Spinal cord (tissue), 10 donors: ENCODE results near the gene KHDC3L. TPM values are rescaled to one million over a fixed set of nuclear protein-coding genes. Genes with fewer than 3 reads are reported as not detected.

Experiments
- DNase-seq, 6 donors: peaks; one replicate each; pipeline versions ENCODE4 v3.0.0 to v3.0.0-alpha.2; 2013 to 2015; ENCODE audit warnings: low spot score in 6 of 6, low read depth in 4 of 6
- H3K27ac ChIP-seq: one replicate; pipeline ENCODE4 v1.5.1; 2013; ENCODE audit warnings: low read depth, low read length, control low read depth
- H3K27me3 ChIP-seq: one replicate; pipeline ENCODE4 v1.6.1; 2013; ENCODE audit warnings: low read length; ENCODE audit not compliant: control insufficient read depth, insufficient read depth
- H3K36me3 ChIP-seq: one replicate; pipeline ENCODE4 v1.6.1; 2013; ENCODE audit warnings: low read length; ENCODE audit not compliant: control insufficient read depth, insufficient read depth
- H3K4me1 ChIP-seq: one replicate; pipeline ENCODE4 v1.6.1; 2013; ENCODE audit warnings: low read length; ENCODE audit not compliant: control insufficient read depth, insufficient read depth
- H3K4me3 ChIP-seq: one replicate; pipeline ENCODE4 v1.5.1; 2013; ENCODE audit warnings: low read depth, low read length, control low read depth
- H3K9me3 ChIP-seq: one replicate; pipeline ENCODE4 v1.6.1; 2013; ENCODE audit warnings: low read length; ENCODE audit not compliant: control insufficient read depth, insufficient read depth
- WGBS: methylation state at CpG from one replicate; pipeline ENCODE4 v1.1.5; 2013; ENCODE audit warnings: missing lambda C conversion rate; ENCODE audit not compliant: insufficient coverage; 5-methylcytosine and 5-hydroxymethylcytosine counted together
- long read RNA-seq, 4 donors: transcript quantifications; one replicate each; lab custom pipeline, GENCODE V29; 2026
- polyA plus RNA-seq, 2 donors: library from polyadenylated mRNA; unstranded; fragments of 120-200 nt; gene quantifications; one replicate each; pipeline ENCODE4 v1.2.1, GENCODE V29; 2013; ENCODE audit not compliant: insufficient read length in 2 of 2
- total RNA-seq, 2 donors: library from RNA; depleted of rRNA in 1 of 2; stranded (reverse); fragments of 120-200 nt in 1 of 2; fragments of >200 nt in 1 of 2; gene quantifications; one replicate each; pipeline versions ENCODE4 v1.2.3 to v1.2.4, GENCODE V29; 2013 to 2014
- donor health status: healthy.

KHDC3L gene
- under 1 TPM in 1 of 2 donors, not detected in 1; 0.17 TPM for total RNA-seq
- under 1 TPM; 0.53 to 0.59 TPM for polyA plus RNA-seq
- long read RNA-seq, donor 1 = 0 reads
- long read RNA-seq, donor 2 = 0 reads
- long read RNA-seq, donor 3 = 0 reads
- long read RNA-seq, donor 4, partial matches to known transcripts = 0 of 1 reads
- long read RNA-seq, donor 4, other reads (novel, unspliced or antisense) = 0 of 1 reads

GRCh38 chr6:73362358-73362757 is at the start of gene KHDC3L:
TSS of gene KHDC3L (plus strand) at chr6:73362658. CDS start at chr6:73362730, 72 bp downstream.
- H3K4me3 ChIP-seq = no peak within 1 kb of the TSS
- DNase-seq = no peak
- no peak within 1 kb of the TSS for H3K27ac ChIP-seq
- WGBS = 88% methylated on average over 23 of the region's 23 CpGs
- H3K4me1 ChIP-seq = no peaks in the 10 kb centered on the region
- no peaks in the 10 kb centered on the region for H3K36me3 ChIP-seq
- no peaks in the 10 kb centered on the region for H3K27me3 ChIP-seq
- no peaks in the 10 kb centered on the region for H3K9me3 ChIP-seq

- Histone ChIP-seq H3K4me3 (peak overlapping the region; percentile 24), H3K9me3 (peaks cover 4% of the 10 kb centered on the region), H3K27me3 (peaks cover 14% of the 10 kb centered on the region), H3K4me1 (peaks cover 13% of the 10 kb centered on the region), H3K27ac (no peak overlapping the region), H3K36me3 (no peaks in the 10 kb centered on the region)
- DNase-seq = peak in 1 of 6 donors; percentile 20
- 14% methylated on average over 57 of the region's 61 CpGs for WGBS
Observed at GRCh38 chr6:73314577-73315492, 47.6 kb upstream of the KHDC3L start.

- H3K36me3 ChIP-seq = no peaks in the 10 kb centered on the region
- no peaks in the 10 kb centered on the region for H3K4me1 ChIP-seq
- DNase-seq = no peak
- H3K27me3 ChIP-seq = no peaks in the 10 kb centered on the region
- 75% methylated on average over 2 of the region's 2 CpGs for WGBS
- H3K27ac ChIP-seq = no peak overlapping the region
- H3K9me3 ChIP-seq = no peaks in the 10 kb centered on the region
- no peak overlapping the region for H3K4me3 ChIP-seq
Observed at GRCh38 chr6:73323323-73323722, 39.1 kb upstream of the KHDC3L start.

- Histone ChIP-seq H3K27me3 (no peaks in the 10 kb centered on the region), H3K4me3 (no peak overlapping the region), H3K4me1 (no peaks in the 10 kb centered on the region), H3K36me3 (no peaks in the 10 kb centered on the region), H3K9me3 (no peaks in the 10 kb centered on the region), H3K27ac (no peak overlapping the region)
- 100% methylated on average over 2 of the region's 3 CpGs for WGBS
- no peak for DNase-seq
Observed at GRCh38 chr6:73325656-73326055, 36.8 kb upstream of the KHDC3L start.

GRCh38 chr6:73328790-73329189 is 33.7 kb upstream of the KHDC3L start:
- no peaks in the 10 kb centered on the region for H3K27me3 ChIP-seq
- no peak overlapping the region for H3K27ac ChIP-seq
- no peaks in the 10 kb centered on the region for H3K36me3 ChIP-seq
- H3K4me3 ChIP-seq = no peak overlapping the region
- no peaks in the 10 kb centered on the region for H3K4me1 ChIP-seq
- no peak for DNase-seq
- no peaks in the 10 kb centered on the region for H3K9me3 ChIP-seq
- 83% methylated on average over 1 of the region's 3 CpGs for WGBS

- 89% methylated on average over 2 of the region's 3 CpGs for WGBS
- Histone ChIP-seq H3K27me3 (no peaks in the 10 kb centered on the region), H3K4me1 (no peaks in the 10 kb centered on the region), H3K27ac (no peak overlapping the region), H3K36me3 (no peaks in the 10 kb centered on the region), H3K9me3 (no peaks in the 10 kb centered on the region), H3K4me3 (no peak overlapping the region)
- DNase-seq = no peak
Observed at GRCh38 chr6:73329201-73329600, 33.3 kb upstream of the KHDC3L start.

GRCh38 chr6:73339340-73339739 is 23.1 kb upstream of the KHDC3L start:
- Histone ChIP-seq H3K36me3 (no peaks in the 10 kb centered on the region), H3K9me3 (no peaks in the 10 kb centered on the region), H3K27ac (no peak overlapping the region), H3K4me1 (no peaks in the 10 kb centered on the region), H3K27me3 (no peaks in the 10 kb centered on the region), H3K4me3 (no peak overlapping the region)
- WGBS = 100% methylated on average over 1 of the region's 3 CpGs
- no peak for DNase-seq

GRCh38 chr6:73340048-73340447 is 22.4 kb upstream of the KHDC3L start:
- Histone ChIP-seq H3K27ac (no peak overlapping the region), H3K4me3 (no peak overlapping the region), H3K36me3 (no peaks in the 10 kb centered on the region), H3K4me1 (no peaks in the 10 kb centered on the region), H3K27me3 (no peaks in the 10 kb centered on the region), H3K9me3 (no peaks in the 10 kb centered on the region)
- DNase-seq = no peak
- 56% methylated on average over 1 of the region's 2 CpGs for WGBS

GRCh38 chr6:73341335-73341734 is 21.1 kb upstream of the KHDC3L start:
- Histone ChIP-seq H3K9me3 (no peaks in the 10 kb centered on the region), H3K27ac (no peak overlapping the region), H3K36me3 (no peaks in the 10 kb centered on the region), H3K4me3 (no peak overlapping the region), H3K4me1 (no peaks in the 10 kb centered on the region), H3K27me3 (no peaks in the 10 kb centered on the region)
- no peak for DNase-seq
- WGBS = no CpG with 5 or more reads among the region's 1 CpG

- no peak overlapping the region for H3K4me3 ChIP-seq
- no CpG with 5 or more reads among the region's 5 CpGs for WGBS
- H3K9me3 ChIP-seq = no peaks in the 10 kb centered on the region
- no peaks in the 10 kb centered on the region for H3K4me1 ChIP-seq
- no peaks in the 10 kb centered on the region for H3K27me3 ChIP-seq
- DNase-seq = no peak
- H3K36me3 ChIP-seq = no peaks in the 10 kb centered on the region
- no peak overlapping the region for H3K27ac ChIP-seq
Observed at GRCh38 chr6:73342174-73342573, 20.3 kb upstream of the KHDC3L start.
